ENCODE measurements around the gene CXCR3.

DNA sequence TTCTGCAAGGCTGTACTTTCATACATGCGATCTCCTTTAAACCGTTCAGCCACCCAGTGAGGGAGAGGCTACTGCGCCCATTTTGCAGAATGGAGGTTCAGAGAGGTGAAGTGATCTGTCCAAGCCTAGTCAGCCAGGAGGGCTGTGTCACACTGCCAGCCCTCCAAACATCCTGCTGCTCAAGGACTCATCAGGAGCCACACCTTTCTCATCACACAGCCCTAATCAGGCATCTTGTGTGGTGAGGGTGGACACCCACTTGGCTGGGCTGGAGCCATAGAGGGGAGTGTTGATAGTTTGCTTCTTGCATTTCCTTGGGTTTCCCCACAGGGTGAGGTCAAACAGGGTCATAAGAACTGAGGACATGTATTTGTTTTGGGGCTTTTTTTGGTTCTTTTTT is 5.4 kb upstream of the CXCR3 start:
- TF ChIP-seq, protein P1, sequence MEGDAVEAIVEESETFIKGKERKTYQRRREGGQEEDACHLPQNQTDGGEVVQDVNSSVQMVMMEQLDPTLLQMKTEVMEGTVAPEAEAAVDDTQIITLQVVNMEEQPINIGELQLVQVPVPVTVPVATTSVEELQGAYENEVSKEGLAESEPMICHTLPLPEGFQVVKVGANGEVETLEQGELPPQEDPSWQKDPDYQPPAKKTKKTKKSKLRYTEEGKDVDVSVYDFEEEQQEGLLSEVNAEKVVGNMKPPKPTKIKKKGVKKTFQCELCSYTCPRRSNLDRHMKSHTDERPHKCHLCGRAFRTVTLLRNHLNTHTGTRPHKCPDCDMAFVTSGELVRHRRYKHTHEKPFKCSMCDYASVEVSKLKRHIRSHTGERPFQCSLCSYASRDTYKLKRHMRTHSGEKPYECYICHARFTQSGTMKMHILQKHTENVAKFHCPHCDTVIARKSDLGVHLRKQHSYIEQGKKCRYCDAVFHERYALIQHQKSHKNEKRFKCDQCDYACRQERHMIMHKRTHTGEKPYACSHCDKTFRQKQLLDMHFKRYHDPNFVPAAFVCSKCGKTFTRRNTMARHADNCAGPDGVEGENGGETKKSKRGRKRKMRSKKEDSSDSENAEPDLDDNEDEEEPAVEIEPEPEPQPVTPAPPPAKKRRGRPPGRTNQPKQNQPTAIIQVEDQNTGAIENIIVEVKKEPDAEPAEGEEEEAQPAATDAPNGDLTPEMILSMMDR (IDR thresholded peaks at IDR 0.05) = no peak
- no peak for TF ChIP-seq POLR2A (IDR thresholded peaks at IDR 0.05)
